ENCODE measurements around the gene RPE.
A peak's percentile ranks its signal among the peaks of the same experiment; 100 is the strongest.

Gene RPE

DNA sequence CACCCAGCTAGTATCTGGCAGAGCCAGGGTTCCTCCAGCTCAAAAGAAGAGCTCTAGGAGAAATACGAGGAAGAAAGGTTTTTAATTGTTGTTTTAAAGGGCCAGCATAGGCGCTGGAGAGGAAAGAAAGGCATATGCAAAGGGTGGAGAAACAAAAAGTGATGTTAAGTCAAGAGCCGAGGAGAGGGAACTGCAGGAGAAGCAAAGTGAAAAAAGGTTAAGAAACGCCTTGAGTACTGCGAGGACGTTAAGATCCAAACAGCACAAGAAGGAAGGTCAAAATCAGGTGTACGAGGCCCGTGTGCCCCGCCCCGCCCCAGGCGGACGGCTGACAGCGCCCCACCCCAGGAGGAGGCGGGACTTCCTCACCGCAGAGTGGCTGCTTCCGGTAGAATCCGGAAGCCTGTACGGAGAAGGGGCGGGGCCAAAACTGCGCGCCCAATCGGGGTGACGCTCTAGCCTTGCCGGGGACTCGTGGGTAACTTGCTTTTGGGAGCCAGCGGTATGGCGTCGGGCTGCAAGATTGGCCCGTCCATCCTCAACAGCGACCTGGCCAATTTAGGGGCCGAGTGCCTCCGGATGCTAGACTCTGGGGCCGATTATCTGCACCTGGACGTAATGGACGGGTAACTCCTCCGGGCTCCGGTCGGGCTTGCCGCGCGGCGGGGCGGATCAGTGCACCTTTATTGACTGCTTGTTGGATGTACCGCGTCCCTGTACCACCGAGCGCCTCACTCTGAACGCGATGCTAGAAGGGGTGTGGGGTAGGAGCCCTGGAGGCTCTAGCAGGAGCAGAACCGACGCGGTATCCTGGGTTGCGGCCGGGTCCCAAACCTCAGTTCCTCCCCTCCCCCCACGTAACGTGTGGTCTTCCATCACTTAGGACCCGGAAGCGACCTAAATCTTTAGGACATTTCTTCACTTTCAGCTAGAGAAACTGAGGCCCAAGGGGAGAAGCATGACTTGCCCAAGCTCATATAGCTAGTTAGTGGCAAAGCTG is at the start of gene RPE:
Gene RPE (plus strand): TSS at position 481 of the 1,000 bp plus-strand sequence. CDS start 24 bp downstream, at position 505.
- DNase-seq = peak; percentile 81

DNA sequence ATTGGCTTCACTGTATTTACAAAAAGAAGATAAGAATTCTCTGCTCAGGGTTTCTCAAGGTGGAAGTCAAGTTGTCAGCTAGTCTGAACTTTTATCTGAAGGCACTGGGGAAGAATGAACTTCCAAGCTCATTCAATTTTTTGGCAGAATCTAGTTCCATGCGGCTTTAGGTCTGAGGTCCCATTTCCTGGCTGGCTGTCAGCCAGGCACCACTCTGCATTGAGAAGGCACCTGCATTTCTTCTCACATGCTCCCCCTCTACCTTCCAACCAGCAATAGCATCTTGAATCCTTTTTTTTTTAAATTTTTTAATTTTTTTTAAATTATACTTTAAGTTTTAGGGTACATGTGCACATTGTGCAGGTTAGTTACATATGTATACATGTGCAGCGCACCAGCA is 46.2 kb upstream of the RPE start:
- DNase-seq = no peak

DNA sequence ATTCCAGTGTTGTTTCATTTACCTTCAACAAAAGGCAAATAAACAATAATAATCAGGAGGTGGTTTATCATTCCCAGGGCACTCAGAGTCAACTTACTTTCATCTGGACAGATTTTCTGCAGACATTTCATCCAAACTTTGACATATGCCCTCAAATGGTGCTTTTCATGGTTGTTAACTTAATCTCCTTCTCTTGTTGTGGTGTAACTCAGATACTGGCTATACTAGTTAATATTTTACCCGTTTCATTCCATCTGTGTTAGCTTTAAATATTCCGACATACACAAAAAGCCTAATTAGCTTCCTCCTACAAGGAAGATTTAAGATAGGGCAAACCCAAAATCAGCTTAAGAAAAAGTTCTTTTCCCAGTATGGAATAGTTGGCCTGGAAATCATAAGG is 44.4 kb upstream of the RPE start:
- no peak for DNase-seq

DNA sequence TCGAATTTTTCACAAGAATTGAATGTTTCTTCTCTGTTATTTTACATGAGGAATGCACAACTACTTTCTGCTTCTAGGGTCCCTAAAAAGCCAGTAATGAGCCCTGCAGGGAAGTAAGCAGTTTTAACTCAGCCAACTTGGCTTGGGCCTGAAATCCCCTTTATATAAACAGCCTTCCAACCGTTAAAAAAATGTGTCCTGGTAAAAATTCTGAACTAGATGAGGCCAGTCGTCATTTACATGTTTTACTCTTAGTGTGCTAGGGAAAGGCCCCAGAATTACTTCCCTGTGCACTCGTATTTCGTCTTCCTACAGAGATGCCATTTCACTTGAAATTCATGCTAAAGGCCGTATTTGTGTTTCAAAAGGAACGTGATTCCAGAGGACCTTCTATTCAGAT is 42.4 kb upstream of the RPE start:
- no peak for DNase-seq

DNA sequence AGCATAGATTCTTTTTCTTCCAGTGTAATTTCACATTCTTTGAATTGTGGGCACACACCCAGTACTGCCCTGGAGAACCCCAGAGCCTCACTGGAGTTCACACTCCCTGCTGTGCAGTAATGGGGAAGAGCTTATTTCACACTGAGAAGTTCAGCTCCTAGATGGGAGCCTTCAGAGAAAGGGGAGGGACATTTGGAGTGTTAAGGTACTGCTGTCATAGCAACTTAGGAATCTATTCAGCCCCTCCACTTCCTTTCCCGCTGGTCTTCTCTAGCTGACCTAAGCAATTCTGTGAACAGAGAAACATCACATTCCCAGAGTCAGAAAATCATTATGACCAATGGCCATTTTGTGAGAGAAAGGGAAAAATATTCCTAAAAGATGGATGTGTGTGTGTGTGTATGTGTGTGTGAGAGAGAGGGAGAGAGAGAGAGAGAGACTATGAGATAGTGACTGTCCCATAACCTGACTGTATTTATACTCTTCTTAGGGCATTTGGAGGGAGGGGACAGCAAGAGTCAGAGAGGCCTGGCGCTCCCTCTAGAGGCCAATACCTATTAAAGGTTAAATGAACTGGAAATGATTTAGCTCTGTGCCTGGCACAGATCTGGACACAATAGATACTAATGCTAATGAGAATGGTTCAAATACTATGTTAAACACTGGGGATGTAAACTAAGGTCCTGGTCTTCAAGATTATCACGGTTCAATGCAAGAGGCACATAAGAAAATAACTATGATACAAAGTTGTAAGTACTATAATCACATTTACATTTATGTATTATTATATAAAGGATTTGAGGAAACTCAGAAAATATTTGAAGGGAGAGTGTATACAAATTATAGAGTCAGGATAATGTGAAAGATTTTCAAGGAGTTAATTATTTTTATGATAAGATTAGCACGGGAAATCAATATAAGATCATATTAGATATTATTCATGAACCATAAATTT is 41.5 kb upstream of the RPE start:
- peak; percentile 40 for DNase-seq

DNA sequence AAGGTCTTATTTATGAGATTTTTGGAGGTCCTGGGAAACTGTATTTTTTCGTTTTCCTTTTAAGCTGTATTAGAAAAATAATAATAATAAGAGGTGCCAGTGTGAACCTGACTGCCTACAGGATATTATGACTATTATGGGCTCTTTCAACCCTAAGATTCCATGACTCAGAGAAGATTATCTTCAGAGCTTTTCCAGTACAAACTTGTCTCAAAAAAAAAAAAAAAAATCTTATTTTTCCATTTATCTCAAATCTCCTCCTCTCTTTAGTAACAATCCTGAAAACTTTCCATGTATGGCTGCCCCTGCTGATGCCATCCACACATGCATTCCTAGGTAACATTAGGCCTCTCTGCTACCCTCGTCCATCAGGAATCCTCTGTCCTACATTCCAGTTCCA is 36.7 kb upstream of the RPE start:
- no peak for DNase-seq

DNA sequence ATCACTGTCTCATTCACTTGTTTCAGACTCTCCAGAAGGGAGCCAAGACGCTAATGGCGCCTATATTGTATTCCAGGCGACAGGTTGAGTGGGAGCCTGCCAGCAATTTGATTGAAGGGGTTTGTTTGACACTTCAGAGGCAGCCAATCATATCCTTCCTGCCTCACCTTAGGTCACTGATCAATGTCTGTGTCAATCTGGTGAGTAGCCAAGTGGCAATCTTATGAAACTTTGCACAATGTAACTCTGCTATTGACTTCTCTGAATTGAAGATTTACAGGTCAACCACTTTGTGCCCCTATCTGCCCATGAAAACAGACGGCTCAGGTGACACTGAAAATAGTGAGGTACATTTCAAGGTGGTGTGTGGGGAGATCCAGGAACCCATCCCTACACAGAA is 32.7 kb upstream of the RPE start:
- DNase-seq = no peak

DNA sequence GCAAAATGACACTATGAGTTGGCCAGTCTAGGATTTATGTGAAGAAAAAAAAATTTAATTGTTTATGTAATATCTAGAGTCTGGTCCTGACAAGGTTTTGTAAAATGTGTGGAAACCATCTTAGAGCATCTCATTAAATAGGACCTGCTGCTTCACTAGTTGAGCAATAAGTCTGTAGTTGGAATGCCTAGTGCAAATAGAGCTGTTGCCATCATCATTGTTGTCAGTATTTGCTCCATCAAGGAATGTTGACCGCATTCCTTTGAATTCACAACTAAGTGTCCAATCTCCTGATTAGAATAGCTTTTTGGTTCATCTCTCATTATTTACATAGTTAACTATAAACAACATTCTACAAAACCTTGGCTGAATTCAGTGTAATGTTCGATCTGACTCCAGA is 32.2 kb upstream of the RPE start:
- no peak for DNase-seq

DNA sequence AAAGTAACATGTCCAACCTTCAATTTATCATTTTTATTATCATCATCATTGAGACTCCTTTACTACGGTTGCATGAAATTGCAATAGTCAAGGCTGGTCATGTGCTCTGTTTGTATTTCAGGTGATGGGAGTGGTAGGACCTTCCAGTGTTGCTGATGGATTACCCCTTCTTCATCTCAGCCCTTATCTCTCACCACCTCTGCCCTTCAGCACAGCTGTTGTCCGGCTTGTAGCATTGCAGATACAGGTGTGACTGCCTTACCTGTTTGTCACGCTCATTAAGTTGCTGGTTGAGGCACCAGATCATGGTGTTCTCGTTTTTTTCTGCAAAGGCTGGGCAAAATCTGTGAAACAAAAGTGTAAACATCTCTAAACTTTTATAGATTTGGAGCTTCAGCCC is 31.7 kb upstream of the RPE start:
- no peak for DNase-seq

DNA sequence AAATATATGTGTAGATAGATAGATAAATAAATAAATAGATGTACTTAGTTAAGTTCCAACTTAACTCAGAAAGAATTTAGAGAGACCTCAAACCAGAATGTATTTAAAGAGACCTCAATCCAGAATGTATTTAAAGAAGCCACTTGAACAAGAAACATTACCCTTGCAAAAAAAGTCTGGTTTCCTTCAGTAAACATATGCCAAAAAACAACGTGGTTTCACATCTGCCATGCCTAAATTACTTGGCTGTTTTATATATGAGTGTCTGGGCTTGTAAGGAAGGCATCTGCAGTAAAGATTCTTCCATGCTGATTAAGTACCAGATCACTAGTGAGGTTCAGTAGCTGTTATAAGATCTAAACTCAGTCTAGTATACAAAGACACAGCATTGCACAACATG is 29.1 kb upstream of the RPE start:
- no peak for DNase-seq

DNA sequence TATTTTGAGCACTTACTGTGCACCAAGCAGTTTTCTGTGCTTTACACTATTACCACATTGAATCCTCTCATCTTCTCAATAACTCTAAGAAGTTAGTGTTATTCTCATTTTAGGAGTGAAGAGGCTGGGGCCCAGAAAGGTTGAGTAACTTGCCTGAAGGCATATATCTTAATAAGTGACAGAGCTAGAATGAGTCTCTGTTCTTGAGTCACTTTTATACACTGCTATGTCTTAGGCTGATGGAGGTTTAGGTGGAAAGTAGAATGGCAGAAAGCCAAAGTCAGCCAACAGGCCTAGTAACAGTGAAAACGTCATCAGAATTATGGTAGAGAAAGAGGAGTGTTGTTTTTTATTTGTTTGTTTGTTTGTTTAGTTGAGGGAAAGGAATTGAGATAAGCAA is 27.9 kb upstream of the RPE start:
- no peak for DNase-seq

DNA sequence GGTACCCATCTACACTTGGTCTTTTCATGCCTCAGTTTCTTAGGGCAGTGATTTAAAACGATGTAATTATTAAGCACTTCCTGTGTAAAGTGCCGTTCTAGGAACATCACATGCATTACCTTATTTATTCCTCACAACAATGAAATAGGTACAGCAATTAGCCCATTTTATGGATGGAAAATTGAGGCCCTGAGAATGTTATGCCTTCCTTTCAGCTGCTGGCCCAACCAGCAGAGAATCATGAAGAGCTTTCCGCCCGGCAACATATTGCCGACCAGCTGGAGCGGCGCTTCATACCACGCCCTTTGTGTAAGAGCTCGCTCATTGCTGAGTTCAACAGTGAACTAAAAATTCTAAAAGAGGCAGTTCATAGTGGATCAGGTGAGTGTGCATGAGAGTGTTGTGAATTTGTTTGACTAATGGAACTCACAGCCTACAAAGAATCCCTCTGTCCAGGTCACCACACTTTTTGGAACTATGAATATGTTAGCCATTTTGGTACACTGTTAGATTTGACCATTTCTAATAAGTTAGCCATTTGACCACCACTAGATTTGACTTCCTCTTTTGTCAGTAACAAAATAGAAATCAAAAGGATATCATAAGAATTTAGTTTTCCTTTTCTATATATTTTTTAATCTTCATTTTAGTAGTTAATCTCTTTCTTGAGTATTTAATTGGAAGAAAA is 25.6 kb upstream of the RPE start:
- no peak for DNase-seq

DNA sequence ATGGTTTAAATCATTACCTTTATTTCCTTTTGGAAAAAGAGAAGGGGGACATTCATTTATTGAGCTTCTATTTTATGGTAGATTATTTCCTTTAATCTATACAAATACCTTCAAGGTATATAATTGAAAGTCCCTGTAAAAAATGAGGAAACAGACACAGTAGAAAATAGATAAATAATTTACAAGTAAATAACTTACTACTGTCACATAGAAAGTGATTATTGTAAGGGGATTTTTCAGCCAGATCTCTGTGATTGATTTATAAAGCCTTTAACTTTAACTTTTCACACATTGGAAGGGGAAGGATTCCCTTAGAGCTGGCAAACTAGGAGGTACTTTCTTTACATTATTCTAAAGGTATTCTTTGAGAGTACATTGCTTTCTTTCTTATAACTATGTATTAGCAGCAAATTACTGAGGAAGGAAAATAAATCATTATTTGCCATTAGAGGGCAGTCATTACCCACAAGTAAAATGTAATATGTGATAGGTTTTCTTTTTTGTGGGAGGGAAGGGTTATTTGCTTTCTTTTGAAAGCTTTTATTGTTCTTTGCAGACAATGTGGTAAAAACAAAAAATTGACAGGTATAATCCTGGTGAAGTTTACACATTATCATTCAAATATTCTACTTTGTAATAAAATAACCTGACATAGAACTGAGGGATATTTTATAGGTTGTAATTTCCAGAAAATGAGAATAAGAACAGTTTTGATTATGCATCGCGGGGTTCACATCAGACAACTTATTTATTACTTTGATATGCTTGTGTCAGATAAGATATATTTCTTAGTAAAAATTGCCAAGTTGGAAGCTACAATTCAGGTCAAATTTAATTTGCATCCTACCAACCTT is 24.8 kb upstream of the RPE start:
- DNase-seq = peak; percentile 21

DNA sequence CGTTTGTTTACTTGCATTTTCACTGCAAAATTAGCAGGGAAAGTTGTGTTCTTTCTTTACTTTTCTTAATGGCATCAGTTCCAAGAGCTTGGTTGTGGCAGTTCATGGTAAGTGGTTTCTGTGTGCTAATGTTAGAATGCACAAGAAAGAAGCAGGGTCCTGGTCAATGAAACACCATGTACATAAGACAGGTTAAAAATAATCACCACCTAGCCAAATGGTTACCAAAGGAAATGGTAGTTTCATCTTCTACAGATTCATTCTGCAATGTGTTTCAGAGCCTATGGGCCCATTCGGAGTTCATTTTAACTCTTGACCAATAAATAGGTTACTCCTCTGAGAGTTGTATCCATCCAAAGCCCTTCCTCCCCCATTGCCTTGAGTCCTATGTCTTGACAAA is 18.1 kb upstream of the RPE start:
- no peak for DNase-seq

DNA sequence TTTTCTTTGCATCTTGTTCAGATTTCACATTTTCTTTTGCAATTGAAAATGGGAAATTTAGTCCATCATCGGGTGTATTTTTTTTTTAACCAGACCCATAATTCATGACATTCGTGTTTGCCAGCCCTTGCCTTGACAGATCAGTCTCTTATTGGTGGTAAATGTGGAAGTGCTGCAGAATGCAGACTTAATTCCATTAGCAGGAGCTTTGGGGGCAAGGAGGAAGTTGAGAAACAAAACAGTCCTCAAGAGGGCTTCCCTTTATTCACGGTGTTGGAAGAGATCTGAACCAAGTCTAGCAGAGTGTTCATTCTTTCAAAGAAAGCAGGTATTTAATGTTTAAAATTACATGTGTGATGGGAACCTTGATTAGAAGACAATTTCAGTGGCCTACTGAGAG is 16.6 kb upstream of the RPE start:
- no peak for DNase-seq

DNA sequence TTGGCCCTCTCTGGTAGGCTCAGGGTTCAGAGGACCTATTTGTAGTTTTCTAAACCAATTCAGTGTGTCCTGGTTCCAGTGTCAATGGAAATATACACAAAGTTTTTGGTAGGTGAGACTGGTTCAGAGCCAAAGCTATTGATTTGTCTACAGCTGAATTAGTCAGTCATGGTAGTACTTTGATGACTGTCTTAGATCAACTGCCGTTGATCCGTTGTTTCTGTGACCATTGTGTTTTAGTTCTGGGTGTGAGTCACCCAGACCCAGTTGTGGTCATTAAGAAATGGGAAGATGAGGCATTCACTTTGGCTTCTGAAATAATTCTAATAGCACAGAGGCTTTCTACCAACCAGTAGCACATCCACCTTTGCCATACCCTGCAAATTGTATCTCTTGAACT is 16.0 kb upstream of the RPE start:
- no peak for DNase-seq

DNA sequence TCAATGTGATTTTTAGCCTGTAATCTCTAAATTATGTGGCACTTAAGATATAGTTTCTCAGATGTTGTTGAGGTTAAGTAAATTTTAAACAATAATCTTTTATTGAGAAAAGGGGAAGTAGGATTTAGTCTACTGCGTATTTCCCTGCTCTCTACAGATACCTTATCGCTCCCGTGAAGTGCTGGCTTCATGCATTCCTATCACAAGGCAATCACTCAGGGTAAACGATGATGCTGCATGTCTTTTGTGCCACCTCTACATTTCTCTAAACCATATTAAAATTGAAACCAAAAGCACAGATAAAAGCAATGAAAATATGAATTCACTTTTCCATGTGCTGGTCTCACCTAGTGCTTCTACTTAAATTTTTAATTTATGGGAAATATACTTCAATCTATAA is 14.4 kb upstream of the RPE start:
- no peak for DNase-seq

DNA sequence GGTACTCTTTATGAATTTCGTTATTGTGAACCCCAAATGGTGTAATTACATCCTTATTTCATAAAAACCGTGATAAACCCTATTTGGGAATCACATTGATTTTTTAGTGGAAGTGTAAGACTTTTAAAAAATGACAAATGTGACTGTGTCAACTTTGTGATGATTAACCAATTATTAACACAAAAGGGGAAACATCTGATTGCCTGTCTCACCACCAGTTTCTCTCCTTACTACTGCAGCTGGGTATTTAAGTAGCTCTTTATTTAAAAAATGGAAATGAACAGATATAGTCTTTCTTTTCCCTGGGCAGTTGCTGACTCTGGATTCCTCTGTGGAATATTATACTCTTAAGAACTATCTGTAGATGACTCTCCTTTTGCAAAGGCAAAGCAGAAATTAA is 11.6 kb upstream of the RPE start:
- no peak for DNase-seq

DNA sequence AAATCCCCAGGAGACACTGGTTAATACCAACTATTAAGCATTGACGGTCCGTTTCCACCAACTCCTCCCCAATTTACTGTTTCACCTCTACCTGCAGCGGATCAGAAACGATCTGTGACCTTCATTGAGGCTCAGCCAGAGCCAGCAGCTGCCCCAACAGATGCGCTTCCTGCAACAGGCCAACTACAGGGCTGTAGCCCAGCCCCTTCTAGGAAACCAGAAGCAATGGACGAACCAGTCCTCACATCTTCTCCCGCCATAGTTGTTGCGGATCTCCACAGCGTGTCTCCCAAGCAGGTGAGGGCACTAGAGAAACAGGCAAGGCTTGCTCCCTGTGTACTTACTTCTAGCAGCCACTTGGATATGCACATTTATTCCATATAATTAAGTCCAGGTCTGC is 8.5 kb upstream of the RPE start:
- no peak for DNase-seq

DNA sequence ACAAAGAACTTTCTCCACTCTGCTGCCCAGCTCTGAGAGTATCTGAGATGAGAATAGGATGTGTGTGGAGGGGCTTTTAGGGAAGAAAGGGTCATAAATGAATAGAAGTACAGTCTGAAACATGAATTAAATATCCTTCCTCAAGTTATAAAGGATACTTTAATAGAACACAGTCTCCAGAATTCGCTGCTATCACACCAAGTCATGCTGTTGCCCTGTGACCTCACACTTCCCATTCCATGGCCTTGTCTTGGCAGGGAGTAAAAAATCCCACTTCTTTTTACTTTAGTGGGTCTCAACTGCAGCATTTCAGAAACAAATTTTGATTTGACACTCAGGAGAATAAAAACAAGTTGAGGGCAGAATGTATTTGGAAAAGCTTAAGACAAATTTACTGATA is 3.8 kb upstream of the RPE start:
- no peak for DNase-seq

DNA sequence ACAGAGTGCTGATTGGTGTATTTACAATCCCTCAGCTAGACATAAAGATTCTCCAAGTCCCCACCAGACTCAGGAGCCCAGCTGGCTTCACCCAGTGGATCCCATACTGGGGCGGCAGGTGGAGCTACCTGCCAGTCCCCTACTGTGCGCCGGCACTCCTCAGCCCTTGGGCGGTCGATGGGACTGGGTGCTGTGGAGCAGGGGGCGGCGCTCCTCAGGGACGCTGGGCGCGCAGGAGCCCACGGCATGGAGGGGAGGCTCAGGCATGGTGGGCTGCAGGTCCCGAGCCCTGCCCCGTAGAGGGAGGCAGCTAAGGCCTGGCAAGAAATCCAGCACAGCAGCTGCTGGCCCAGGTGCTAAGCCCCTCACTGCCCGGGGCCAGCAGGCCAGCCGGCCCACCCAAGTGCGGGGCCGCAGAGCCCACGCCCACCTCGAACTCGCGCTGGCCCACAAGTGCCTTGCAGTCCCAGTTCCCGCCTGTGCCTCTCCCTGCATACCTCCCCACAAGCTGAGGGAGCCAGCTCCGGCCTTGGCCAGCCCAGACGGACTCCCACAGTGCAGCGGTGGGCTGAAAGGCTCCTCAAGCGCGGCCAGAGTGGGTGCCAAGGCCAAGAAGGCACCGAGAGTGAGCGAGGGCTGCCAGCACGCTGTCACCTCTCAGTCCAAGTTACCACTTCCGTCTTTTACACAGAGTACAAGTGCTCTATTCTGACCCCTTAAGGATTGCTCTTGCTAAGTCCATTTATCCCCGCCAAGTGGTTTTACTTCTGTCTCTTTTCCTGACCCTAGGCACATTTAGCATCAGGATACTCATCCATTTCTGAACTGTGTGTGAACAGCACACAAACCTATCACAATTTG is 1.7 kb upstream of the RPE start:
- DNase-seq = no peak

Measured in DMS153 (cell line).